ENCODE data around the gene TNNI3K.

DNA sequence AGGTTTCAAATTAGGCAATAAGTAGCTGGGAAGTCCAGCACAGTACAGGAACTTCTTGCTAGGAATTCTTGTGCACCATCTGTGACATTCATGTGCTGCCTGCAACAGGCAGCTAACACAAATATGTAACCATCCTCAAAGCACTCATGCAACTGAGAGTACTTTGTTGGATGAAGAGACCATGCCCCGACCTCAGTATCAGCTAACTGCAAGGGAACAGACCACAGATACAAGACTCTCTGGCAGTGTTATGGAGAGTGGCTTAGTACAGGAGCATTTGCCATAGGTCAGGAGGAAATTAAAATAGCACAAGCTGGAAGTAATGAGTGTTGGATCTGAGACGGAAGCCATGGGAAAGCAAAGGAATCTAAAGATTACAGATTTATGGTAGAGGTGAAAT lies 153.7 kb downstream of the TNNI3K start:
- TF ChIP-seq, protein P1, sequence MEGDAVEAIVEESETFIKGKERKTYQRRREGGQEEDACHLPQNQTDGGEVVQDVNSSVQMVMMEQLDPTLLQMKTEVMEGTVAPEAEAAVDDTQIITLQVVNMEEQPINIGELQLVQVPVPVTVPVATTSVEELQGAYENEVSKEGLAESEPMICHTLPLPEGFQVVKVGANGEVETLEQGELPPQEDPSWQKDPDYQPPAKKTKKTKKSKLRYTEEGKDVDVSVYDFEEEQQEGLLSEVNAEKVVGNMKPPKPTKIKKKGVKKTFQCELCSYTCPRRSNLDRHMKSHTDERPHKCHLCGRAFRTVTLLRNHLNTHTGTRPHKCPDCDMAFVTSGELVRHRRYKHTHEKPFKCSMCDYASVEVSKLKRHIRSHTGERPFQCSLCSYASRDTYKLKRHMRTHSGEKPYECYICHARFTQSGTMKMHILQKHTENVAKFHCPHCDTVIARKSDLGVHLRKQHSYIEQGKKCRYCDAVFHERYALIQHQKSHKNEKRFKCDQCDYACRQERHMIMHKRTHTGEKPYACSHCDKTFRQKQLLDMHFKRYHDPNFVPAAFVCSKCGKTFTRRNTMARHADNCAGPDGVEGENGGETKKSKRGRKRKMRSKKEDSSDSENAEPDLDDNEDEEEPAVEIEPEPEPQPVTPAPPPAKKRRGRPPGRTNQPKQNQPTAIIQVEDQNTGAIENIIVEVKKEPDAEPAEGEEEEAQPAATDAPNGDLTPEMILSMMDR (IDR thresholded peaks at IDR 0.05; ENCODE audit: poor library complexity, severe bottlenecking) = no peak
- no peak for TF ChIP-seq TAF1 (IDR thresholded peaks at IDR 0.05; ENCODE audit: low read depth)
- no peak for TF ChIP-seq EZH2 (IDR thresholded peaks at IDR 0.05; ENCODE audit: borderline replicate concordance, insufficient read depth, low read length, poor library complexity, severe bottlenecking)

Data from neural cell (in vitro differentiated cells).